A549 (cell line): ENCODE results near the gene ZNF699. TPM values are rescaled to one million over a fixed set of nuclear protein-coding genes. Genes with fewer than 3 reads are reported as not detected.

Source experiments
- ATAC-seq, 2 experiments: fragments of 200-7000 bp in 1 of 2; fragments of >200 bp in 1 of 2; cut with Nextera tagmentation in 1 of 2; cut with Tn5 transposase in 1 of 2; 3 replicates each; pipeline versions ENCODE4 v1.8.0 to v1.9.1; 2018 to 2020; ENCODE audit warnings: mild to moderate bottlenecking in 1 of 2, moderate library complexity in 1 of 2
- CTCF ChIA-PET: fragments of 300-600 bp; sonication (Branson Sonifier 250); formaldehyde crosslinking; extraction: SDS; loops from one replicate; lab custom pipeline; 2021; ENCODE audit warnings: antibody characterized with exemption, inconsistent platforms; lab: Yijun Ruan, JAX
- POLR2A ChIA-PET: fragments of 350-600 bp; formaldehyde crosslinking; extraction: SDS; loops from one replicate; lab custom pipeline; 2021; ENCODE audit warnings: antibody characterized with exemption, inconsistent platforms; lab: Yijun Ruan, JAX
- DNase-seq, 2 experiments: peaks; one replicate each; pipeline versions ENCODE4 v3.0.0 to v3.0.0-alpha.2; 2011 to 2016; ENCODE audit warnings: low read depth in 1 of 2, low spot score in 1 of 2
- FAIRE-seq: peaks from 2 replicates; lab custom pipeline; 2011; peaks lifted over from hg19 to GRCh38; lab: Jason Lieb, UNC
- H3K27ac ChIP-seq, 2 experiments: fragments of >200 bp; sonication (Bioruptor Twin); formaldehyde crosslinking; 3 replicates each; pipeline ENCODE4 v1.5.1; 2016 to 2017
- H3K4me1 ChIP-seq: fragments of >200 bp; sonication (Bioruptor Twin); formaldehyde crosslinking; 3 replicates; pipeline ENCODE4 v1.6.1; 2016
- H3K4me2 ChIP-seq: fragments of >200 bp; sonication (Bioruptor Twin); formaldehyde crosslinking; 3 replicates; pipeline ENCODE4 v1.6.1; 2016
- H3K4me3 ChIP-seq: fragments of >200 bp; sonication (Bioruptor Twin); formaldehyde crosslinking; 3 replicates; pipeline ENCODE4 v1.5.1; 2016
- H3K9me3 ChIP-seq: fragments of >200 bp; sonication (Bioruptor Twin); formaldehyde crosslinking; 3 replicates; pipeline ENCODE4 v1.6.1; 2016
- CBX2 ChIP-seq: fragments of 200-600 bp; sonication (generic); IDR thresholded peaks from 2 replicates; pipeline ENCODE4 v1.6.1; 2016; ENCODE audit warnings: low read depth, mild to moderate bottlenecking, borderline replicate concordance
- CHD4 ChIP-seq: fragments of 200-600 bp; sonication (generic); IDR thresholded peaks from 2 replicates; pipeline ENCODE4 v1.6.1; 2016; ENCODE audit warnings: antibody characterized with exemption, mild to moderate bottlenecking, borderline replicate concordance
- EHMT2 ChIP-seq: fragments of 200-600 bp; sonication (generic); IDR thresholded peaks from 2 replicates; pipeline ENCODE4 v1.6.1; 2016; ENCODE audit warnings: antibody characterized with exemption, low read depth, mild to moderate bottlenecking, moderate library complexity
- FOXS1 ChIP-seq: fragments of 250-450 bp; sonication (Bioruptor Pico); IDR thresholded peaks from 2 replicates; pipeline ENCODE4 v1.5.0; 2020; ENCODE audit warnings: mild to moderate bottlenecking, moderate library complexity
- HDAC2 ChIP-seq: fragments of 200-600 bp; sonication (generic); IDR thresholded peaks from 2 replicates; pipeline ENCODE4 v1.6.1; 2016
- HEYL ChIP-seq: fragments of 250-450 bp; sonication (Bioruptor Pico); IDR thresholded peaks from 2 replicates; pipeline ENCODE4 v1.8.0; 2021; ENCODE audit warnings: mild to moderate bottlenecking, moderate library complexity
- HOXB13 ChIP-seq: fragments of 250-450 bp; sonication (Bioruptor Pico); IDR thresholded peaks from 2 replicates; pipeline ENCODE4 v1.5.0; 2020; ENCODE audit warnings: low read depth, mild to moderate bottlenecking, moderate library complexity
- RAD21 ChIP-seq, 2 experiments: fragments of >200 bp in 1 of 2; sonication (Bioruptor Twin) in 1 of 2; formaldehyde crosslinking in 1 of 2; IDR thresholded peaks in 1 of 2; conservative IDR thresholded peaks in 1 of 2; 2 replicates in 1 of 2; 3 replicates in 1 of 2; pipeline ENCODE4 v1.6.1; 2012 to 2018; ENCODE audit warnings: inconsistent platforms in 1 of 2
- RNF2 ChIP-seq: fragments of 200-600 bp; sonication (generic); IDR thresholded peaks from 2 replicates; pipeline ENCODE4 v1.6.1; 2016; ENCODE audit warnings: low read depth, mild to moderate bottlenecking, antibody characterized with exemption, moderate library complexity, borderline replicate concordance
- SMC3 ChIP-seq: fragments of >200 bp; sonication (Bioruptor Twin); formaldehyde crosslinking; IDR thresholded peaks from 3 replicates; pipeline ENCODE4 v1.6.1; 2018; ENCODE audit warnings: inconsistent platforms
- WGBS: methylation state at CpG from one replicate; pipeline ENCODE4 v1.1.6; 2017; ENCODE audit errors: missing lambda C conversion rate; 5-methylcytosine and 5-hydroxymethylcytosine counted together
- polyA plus RNA-seq, 4 experiments: library from polyadenylated mRNA; depleted of rRNA in 3 of 4; stranded (reverse); fragments of >200 nt; fragmentation: RNase III in 1 of 4; extraction: RNeasy Plus Mini Kit Qiagen cat#74134 plus additional on column Dnase treatment in 1 of 4; gene quantifications; 2 replicates in 3 of 4; 3 replicates in 1 of 4; pipeline ENCODE4 v1.2.3, GENCODE V29; 2011 to 2017
- TF ChIP-seq, protein P1 (sequence below): fragments of 250-450 bp; sonication (Bioruptor Pico); IDR thresholded peaks from 2 replicates; pipeline ENCODE4 v1.5.0; 2021; ENCODE audit warnings: mild to moderate bottlenecking, moderate library complexity, borderline replicate concordance

ZNF699 gene
- polyA plus RNA-seq, 2 of the 4 experiments (the other 2 are of a cell fraction), result 1.1 to 1.6 TPM

DNA sequence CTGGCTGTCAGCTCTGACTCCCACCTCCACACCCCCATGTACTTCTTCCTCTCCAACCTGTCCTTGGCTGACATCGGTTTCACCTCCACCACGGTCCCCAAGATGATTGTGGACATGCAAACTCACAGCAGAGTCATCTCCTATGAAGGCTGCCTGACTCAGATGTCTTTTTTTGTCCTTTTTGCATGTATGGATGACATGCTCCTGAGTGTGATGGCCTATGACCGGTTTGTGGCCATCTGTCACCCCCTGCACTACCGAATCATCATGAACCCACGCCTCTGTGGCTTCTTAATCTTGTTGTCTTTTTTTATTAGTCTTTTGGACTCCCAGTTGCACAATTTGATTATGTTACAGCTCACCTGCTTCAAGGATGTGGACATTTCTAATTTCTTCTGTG is 58.4 kb downstream of the ZNF699 start:
- Histone ChIP-seq H3K9me3 (peaks cover 2% of the 10 kb centered on the region; the same call in 1 of the 3 replicates), H3K4me2 (no peak overlapping the region)
- FAIRE-seq, result no peak

DNA sequence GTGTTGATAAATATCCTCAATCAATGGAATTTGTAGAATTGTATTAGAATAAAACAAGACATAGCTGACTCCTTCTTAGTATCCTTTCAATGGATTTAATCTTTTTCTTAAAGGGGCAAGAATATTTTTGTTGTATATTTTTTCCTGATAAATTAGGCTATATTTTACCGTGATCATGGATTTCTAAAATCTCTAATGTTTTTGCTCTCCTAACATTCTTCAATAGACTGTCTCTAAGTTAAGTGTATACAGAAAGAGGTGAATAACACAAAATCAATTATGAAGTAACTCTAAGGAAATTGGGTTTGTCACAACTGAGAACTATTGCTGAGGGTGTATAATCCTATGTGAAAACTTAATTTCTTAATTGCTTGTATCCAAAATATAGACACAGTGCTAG is 59.0 kb downstream of the ZNF699 start, which contains the start of gene OR7E24:
Gene OR7E24 (plus strand): TSS at position 301 of the 400 bp plus-strand sequence. CDS start 114 bp downstream, outside the sequence.
- no peak for DNase-seq
- no peak for FAIRE-seq
- POLR2A ChIA-PET, result no interaction called here
- H3K4me2 ChIP-seq, result no peak within 1 kb of the TSS
- TF ChIP-seq HOXB13 (no peak), SMC3 (no peak)
- TF ChIP-seq, all 56 proteins: peak for 0
- CTCF ChIA-PET, result no interaction called here
- Histone ChIP-seq H3K4me1 (no peaks in the 10 kb centered on the region), H3K4me3 (no peak within 1 kb of the TSS), H3K27ac (no peak within 1 kb of the TSS), H3K9me3 (no peaks in the 10 kb centered on the region)
- WGBS, result 2% methylated on average over 1 of the region's 1 CpG
- no peak for ATAC-seq

More for the DNA sequence above, 58.4 kb downstream of the ZNF699 start:
- DNase-seq (no peak), ATAC-seq (no peak)
- Histone ChIP-seq H3K4me3 (no peak overlapping the region), H3K27ac (no peak overlapping the region), H3K4me1 (no peaks in the 10 kb centered on the region)
- CTCF ChIA-PET, result no interaction called here
- TF ChIP-seq CBX2 (no peak), HDAC2 (no peak), EHMT2 (no peak), RAD21 (conservative IDR thresholded peaks at IDR 0.05 in 1 of 2, IDR thresholded peaks at IDR 0.05 in 1 of 2) (no peak), CHD4 (no peak), RNF2 (no peak), HEYL (CRISPR knock-in tag) (no peak), FOXS1 (no peak)
- TF ChIP-seq, protein P1, sequence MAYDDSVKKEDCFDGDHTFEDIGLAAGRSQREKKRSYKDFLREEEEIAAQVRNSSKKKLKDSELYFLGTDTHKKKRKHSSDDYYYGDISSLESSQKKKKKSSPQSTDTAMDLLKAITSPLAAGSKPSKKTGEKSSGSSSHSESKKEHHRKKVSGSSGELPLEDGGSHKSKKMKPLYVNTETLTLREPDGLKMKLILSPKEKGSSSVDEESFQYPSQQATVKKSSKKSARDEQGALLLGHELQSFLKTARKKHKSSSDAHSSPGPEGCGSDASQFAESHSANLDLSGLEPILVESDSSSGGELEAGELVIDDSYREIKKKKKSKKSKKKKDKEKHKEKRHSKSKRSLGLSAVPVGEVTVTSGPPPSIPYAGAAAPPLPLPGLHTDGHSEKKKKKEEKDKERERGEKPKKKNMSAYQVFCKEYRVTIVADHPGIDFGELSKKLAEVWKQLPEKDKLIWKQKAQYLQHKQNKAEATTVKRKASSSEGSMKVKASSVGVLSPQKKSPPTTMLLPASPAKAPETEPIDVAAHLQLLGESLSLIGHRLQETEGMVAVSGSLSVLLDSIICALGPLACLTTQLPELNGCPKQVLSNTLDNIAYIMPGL (CRISPR knock-in tag), result no peak
- WGBS, result 0% methylated on average over 5 of the region's 5 CpGs
- POLR2A ChIA-PET, result no interaction called here

Other genes with a start within 250 kb of the ZNF699 start
- gene OR1M1, start 222.8 kb downstream of the ZNF699 start, polyA plus RNA-seq (2011; rRNA removed), result not detected in 2 replicates
- not detected in 3 replicates for gene OR1M1, start 222.8 kb downstream of the ZNF699 start, polyA plus RNA-seq (2017; fragmentation: RNase III; extraction: RNeasy Plus Mini Kit Qiagen cat#74134 plus additional on column Dnase treatment)
- gene OR7G2, start 202.4 kb downstream of the ZNF699 start, polyA plus RNA-seq (2011; rRNA removed), result not detected in 2 replicates
- not detected in 3 replicates for gene OR7G2, start 202.4 kb downstream of the ZNF699 start, polyA plus RNA-seq (2017; fragmentation: RNase III; extraction: RNeasy Plus Mini Kit Qiagen cat#74134 plus additional on column Dnase treatment)
- gene OR7G1, start 194.1 kb downstream of the ZNF699 start, polyA plus RNA-seq (2011; rRNA removed), result not detected in 2 replicates
- not detected in 3 replicates for gene OR7G1, start 194.1 kb downstream of the ZNF699 start, polyA plus RNA-seq (2017; fragmentation: RNase III; extraction: RNeasy Plus Mini Kit Qiagen cat#74134 plus additional on column Dnase treatment)
- not detected in 2 replicates for gene OR7G3, start 182.9 kb downstream of the ZNF699 start, polyA plus RNA-seq (2011; rRNA removed)
- gene OR7G3, start 182.9 kb downstream of the ZNF699 start, polyA plus RNA-seq (2017; fragmentation: RNase III; extraction: RNeasy Plus Mini Kit Qiagen cat#74134 plus additional on column Dnase treatment), result not detected in 3 replicates
- 21.8 and 23.1 TPM in 2 replicates for gene ZNF317, start 169.4 kb downstream of the ZNF699 start, polyA plus RNA-seq (2011; rRNA removed)
- gene ZNF317, start 169.4 kb downstream of the ZNF699 start, polyA plus RNA-seq (2017; fragmentation: RNase III; extraction: RNeasy Plus Mini Kit Qiagen cat#74134 plus additional on column Dnase treatment), result 14.7 to 16.3 TPM (median 15.1 TPM) in 3 replicates
- 0.03 TPM in 1 of 2 replicates, not detected in the other for gene OR7D2, start 130.9 kb downstream of the ZNF699 start, polyA plus RNA-seq (2011; rRNA removed)
- not detected in 3 replicates for gene OR7D2, start 130.9 kb downstream of the ZNF699 start, polyA plus RNA-seq (2017; fragmentation: RNase III; extraction: RNeasy Plus Mini Kit Qiagen cat#74134 plus additional on column Dnase treatment)
- gene OR7D4, start 90.2 kb downstream of the ZNF699 start, polyA plus RNA-seq (2011; rRNA removed), result not detected in 2 replicates
- gene OR7D4, start 90.2 kb downstream of the ZNF699 start, polyA plus RNA-seq (2017; fragmentation: RNase III; extraction: RNeasy Plus Mini Kit Qiagen cat#74134 plus additional on column Dnase treatment), result not detected in 3 replicates
- gene OR7E24, start 58.9 kb downstream of the ZNF699 start, polyA plus RNA-seq (2011; rRNA removed), result not detected in 2 replicates
- not detected in 3 replicates for gene OR7E24, start 58.9 kb downstream of the ZNF699 start, polyA plus RNA-seq (2017; fragmentation: RNase III; extraction: RNeasy Plus Mini Kit Qiagen cat#74134 plus additional on column Dnase treatment)
- 14.6 and 16.2 TPM in 2 replicates for gene ZNF559, start 14.3 kb upstream of the ZNF699 start, polyA plus RNA-seq (2011; rRNA removed)
- gene ZNF559, start 14.3 kb upstream of the ZNF699 start, polyA plus RNA-seq (2017; fragmentation: RNase III; extraction: RNeasy Plus Mini Kit Qiagen cat#74134 plus additional on column Dnase treatment), result 4.6 to 5.2 TPM (median 5.0 TPM) in 3 replicates
- 2.6 and 2.7 TPM in 2 replicates for gene ZNF177, start 53.2 kb upstream of the ZNF699 start, polyA plus RNA-seq (2011; rRNA removed)
- 0.46 to 0.72 TPM (median 0.49 TPM) in 3 replicates for gene ZNF177, start 53.2 kb upstream of the ZNF699 start, polyA plus RNA-seq (2017; fragmentation: RNase III; extraction: RNeasy Plus Mini Kit Qiagen cat#74134 plus additional on column Dnase treatment)
- 11.8 and 12.1 TPM in 2 replicates for gene ZNF266, start 125.7 kb upstream of the ZNF699 start, polyA plus RNA-seq (2011; rRNA removed)
- gene ZNF266, start 125.7 kb upstream of the ZNF699 start, polyA plus RNA-seq (2017; fragmentation: RNase III; extraction: RNeasy Plus Mini Kit Qiagen cat#74134 plus additional on column Dnase treatment), result 4.8 to 5.0 TPM (median 4.8 TPM) in 3 replicates
- not detected in 2 replicates for gene ZNF560, start 188.8 kb upstream of the ZNF699 start, polyA plus RNA-seq (2011; rRNA removed)
- not detected in 3 replicates for gene ZNF560, start 188.8 kb upstream of the ZNF699 start, polyA plus RNA-seq (2017; fragmentation: RNase III; extraction: RNeasy Plus Mini Kit Qiagen cat#74134 plus additional on column Dnase treatment)
- 2.7 and 3.0 TPM in 2 replicates for gene ZNF426, start 228.8 kb upstream of the ZNF699 start, polyA plus RNA-seq (2011; rRNA removed)
- gene ZNF426, start 228.8 kb upstream of the ZNF699 start, polyA plus RNA-seq (2017; fragmentation: RNase III; extraction: RNeasy Plus Mini Kit Qiagen cat#74134 plus additional on column Dnase treatment), result 0.88 to 1.5 TPM (median 0.99 TPM) in 3 replicates